ENCODE measurements around the gene LAMC2.

The LAMC2 gene

GRCh38 chr1:183185941-183186490 lies at the start of gene LAMC2:
LAMC2 (plus strand) TSS chr1:183186264; CDS start chr1:183186353, 89 bp downstream.
- Histone ChIP-seq H3K36me3 (ENCODE audit: control insufficient read depth in 2 of 2, insufficient read depth in 2 of 2, low read length in 2 of 2) (no peaks in the 10 kb centered on the region), H3K27me3 (ENCODE audit: control insufficient read depth in 2 of 2, insufficient read depth in 2 of 2, low read length in 2 of 2) (no peaks in the 10 kb centered on the region), H3K4me1 (ENCODE audit: control insufficient read depth in 2 of 2, insufficient read depth in 2 of 2, low read length in 2 of 2) (peaks cover 0 to 6% of the 10 kb centered on the region in 2 donors), H3K4me3 (ENCODE audit: low read length in 2 of 2) (peak within 1 kb of the TSS; percentile 63 to 69), H3K9me3 (ENCODE audit: control insufficient read depth in 2 of 2, low read length in 2 of 2) (no peaks in the 10 kb centered on the region), H3K27ac (ENCODE audit: low read depth in 2 of 2, low read length in 2 of 2) (peak within 1 kb of the TSS; percentile 75 to 86), H3K9ac (ENCODE audit: low read depth in 1 of 2, low read length in 2 of 2) (peak within 1 kb of the TSS; percentile 72 to 83)

DNA sequence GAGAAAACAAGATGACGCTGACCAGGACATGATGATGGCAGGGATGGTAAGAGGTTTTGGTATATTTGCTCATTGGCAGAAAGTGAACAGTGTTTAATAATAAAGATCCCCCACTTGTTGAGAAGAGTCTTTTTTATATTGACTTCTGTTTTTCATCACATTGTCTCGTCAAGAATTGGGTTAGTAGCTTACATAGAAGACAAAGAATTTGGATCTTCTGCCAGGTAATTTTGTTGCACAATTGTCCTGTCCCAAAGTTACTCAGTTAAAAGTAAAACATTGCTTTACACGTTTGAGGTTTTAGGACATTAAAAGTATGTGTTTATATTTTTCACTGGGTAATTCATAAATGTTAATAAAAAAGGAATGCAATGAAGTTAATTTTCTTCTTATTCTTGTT lies 48.3 kb upstream of the LAMC2 start:
- no peak overlapping the region for H3K27ac ChIP-seq (ENCODE audit: low read depth in 2 of 2, low read length in 2 of 2)
- peaks cover 4 to 8% of the 10 kb centered on the region in 2 donors for H3K4me1 ChIP-seq (ENCODE audit: control insufficient read depth in 2 of 2, insufficient read depth in 2 of 2, low read length in 2 of 2)
- H3K27me3 ChIP-seq (ENCODE audit: control insufficient read depth in 2 of 2, insufficient read depth in 2 of 2, low read length in 2 of 2) = no peaks in the 10 kb centered on the region
- peaks cover 2 to 17% of the 10 kb centered on the region in 2 donors for H3K36me3 ChIP-seq (ENCODE audit: control insufficient read depth in 2 of 2, insufficient read depth in 2 of 2, low read length in 2 of 2)
- no peak overlapping the region for H3K9ac ChIP-seq (ENCODE audit: low read depth in 1 of 2, low read length in 2 of 2)
- no peak overlapping the region for H3K4me3 ChIP-seq (ENCODE audit: low read length in 2 of 2)
- H3K9me3 ChIP-seq (ENCODE audit: control insufficient read depth in 2 of 2, low read length in 2 of 2) = no peaks in the 10 kb centered on the region

- no peak overlapping the region for H3K27ac ChIP-seq (ENCODE audit: low read depth in 2 of 2, low read length in 2 of 2)
- H3K27me3 ChIP-seq (ENCODE audit: control insufficient read depth in 2 of 2, insufficient read depth in 2 of 2, low read length in 2 of 2) = no peaks in the 10 kb centered on the region
- peaks cover 4 to 18% of the 10 kb centered on the region in 2 donors for H3K36me3 ChIP-seq (ENCODE audit: control insufficient read depth in 2 of 2, insufficient read depth in 2 of 2, low read length in 2 of 2)
- no peak overlapping the region for H3K9ac ChIP-seq (ENCODE audit: low read depth in 1 of 2, low read length in 2 of 2)
- no peak overlapping the region for H3K4me3 ChIP-seq (ENCODE audit: low read length in 2 of 2)
- H3K9me3 ChIP-seq (ENCODE audit: control insufficient read depth in 2 of 2, low read length in 2 of 2) = no peaks in the 10 kb centered on the region
- H3K4me1 ChIP-seq (ENCODE audit: control insufficient read depth in 2 of 2, insufficient read depth in 2 of 2, low read length in 2 of 2) = peaks cover 4 to 8% of the 10 kb centered on the region in 2 donors
Observed at GRCh38 chr1:183138301-183138700, 47.8 kb upstream of the LAMC2 start.

DNA sequence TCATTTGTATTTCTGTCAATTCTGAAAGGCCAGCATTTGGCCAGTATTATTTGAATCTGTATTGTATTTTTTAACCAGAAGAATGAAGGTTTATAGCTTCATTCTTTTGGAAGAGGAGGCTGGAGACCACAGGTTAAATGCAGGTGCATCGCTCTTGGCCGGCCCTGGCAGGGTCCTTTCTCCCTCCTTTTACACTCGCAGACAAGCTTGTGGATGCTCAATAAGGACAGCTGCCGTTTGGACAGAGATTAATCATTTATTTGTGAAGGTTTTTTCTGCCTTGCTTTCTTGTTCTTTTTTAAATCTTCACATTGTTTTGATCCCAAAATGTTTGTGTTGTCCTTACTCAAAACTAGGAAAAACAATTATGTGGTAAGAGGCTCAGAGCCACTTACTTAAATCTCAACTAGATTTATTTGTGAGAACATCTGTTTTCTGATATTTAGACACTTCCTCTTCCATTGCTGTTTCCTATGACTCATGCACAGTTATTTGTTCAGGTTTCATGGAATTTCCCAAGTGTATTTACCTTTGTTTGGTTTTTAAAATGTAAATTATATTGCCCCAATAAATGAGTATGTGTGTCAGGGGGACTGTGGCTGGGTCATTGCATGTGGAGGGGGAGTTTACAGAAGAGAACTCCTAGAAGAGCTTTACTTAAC lies 46.7 kb upstream of the LAMC2 start:
- no peak overlapping the region for H3K4me3 ChIP-seq (ENCODE audit: low read length in 2 of 2)
- peaks cover 4 to 8% of the 10 kb centered on the region in 2 donors for H3K4me1 ChIP-seq (ENCODE audit: control insufficient read depth in 2 of 2, insufficient read depth in 2 of 2, low read length in 2 of 2)
- no peak overlapping the region for H3K9ac ChIP-seq (ENCODE audit: low read depth in 1 of 2, low read length in 2 of 2)
- H3K27ac ChIP-seq (ENCODE audit: low read depth in 2 of 2, low read length in 2 of 2) = peak overlapping the region in 1 of 2 donors; percentile 35
- H3K27me3 ChIP-seq (ENCODE audit: control insufficient read depth in 2 of 2, insufficient read depth in 2 of 2, low read length in 2 of 2) = no peaks in the 10 kb centered on the region
- H3K36me3 ChIP-seq (ENCODE audit: control insufficient read depth in 2 of 2, insufficient read depth in 2 of 2, low read length in 2 of 2) = peaks cover 4 to 11% of the 10 kb centered on the region in 2 donors
- no peaks in the 10 kb centered on the region for H3K9me3 ChIP-seq (ENCODE audit: control insufficient read depth in 2 of 2, low read length in 2 of 2)

- Histone ChIP-seq H3K27ac (ENCODE audit: low read depth in 2 of 2, low read length in 2 of 2) (no peak overlapping the region), H3K36me3 (ENCODE audit: control insufficient read depth in 2 of 2, insufficient read depth in 2 of 2, low read length in 2 of 2) (peaks cover 4 to 6% of the 10 kb centered on the region in 2 donors)
Observed at GRCh38 chr1:183140633-183141032, 45.4 kb upstream of the LAMC2 start.

GRCh38 chr1:183142171-183142570 lies 43.9 kb upstream of the LAMC2 start:
- Histone ChIP-seq H3K27ac (ENCODE audit: low read depth in 2 of 2, low read length in 2 of 2) (no peak overlapping the region), H3K27me3 (ENCODE audit: control insufficient read depth in 2 of 2, insufficient read depth in 2 of 2, low read length in 2 of 2) (no peaks in the 10 kb centered on the region), H3K9me3 (ENCODE audit: control insufficient read depth in 2 of 2, low read length in 2 of 2) (no peaks in the 10 kb centered on the region), H3K9ac (ENCODE audit: low read depth in 1 of 2, low read length in 2 of 2) (no peak overlapping the region), H3K4me3 (ENCODE audit: low read length in 2 of 2) (no peak overlapping the region), H3K36me3 (ENCODE audit: control insufficient read depth in 2 of 2, insufficient read depth in 2 of 2, low read length in 2 of 2) (peaks cover 4 to 6% of the 10 kb centered on the region in 2 donors), H3K4me1 (ENCODE audit: control insufficient read depth in 2 of 2, insufficient read depth in 2 of 2, low read length in 2 of 2) (peaks cover 4 to 8% of the 10 kb centered on the region in 2 donors)

More at GRCh38 chr1:183140633-183141032, 45.4 kb upstream of the LAMC2 start:
- Histone ChIP-seq H3K4me1 (ENCODE audit: control insufficient read depth in 2 of 2, insufficient read depth in 2 of 2, low read length in 2 of 2) (peaks cover 4 to 8% of the 10 kb centered on the region in 2 donors), H3K27me3 (ENCODE audit: control insufficient read depth in 2 of 2, insufficient read depth in 2 of 2, low read length in 2 of 2) (no peaks in the 10 kb centered on the region), H3K9ac (ENCODE audit: low read depth in 1 of 2, low read length in 2 of 2) (no peak overlapping the region), H3K4me3 (ENCODE audit: low read length in 2 of 2) (no peak overlapping the region), H3K9me3 (ENCODE audit: control insufficient read depth in 2 of 2, low read length in 2 of 2) (no peaks in the 10 kb centered on the region)

GRCh38 chr1:183143576-183144315 lies 42.3 kb upstream of the LAMC2 start:
- Histone ChIP-seq H3K9me3 (ENCODE audit: control insufficient read depth in 2 of 2, low read length in 2 of 2) (no peaks in the 10 kb centered on the region), H3K27me3 (ENCODE audit: control insufficient read depth in 2 of 2, insufficient read depth in 2 of 2, low read length in 2 of 2) (no peaks in the 10 kb centered on the region), H3K4me3 (ENCODE audit: low read length in 2 of 2) (no peak overlapping the region), H3K9ac (ENCODE audit: low read depth in 1 of 2, low read length in 2 of 2) (no peak overlapping the region), H3K27ac (ENCODE audit: low read depth in 2 of 2, low read length in 2 of 2) (peak overlapping the region; percentile 6 to 34), H3K4me1 (ENCODE audit: control insufficient read depth in 2 of 2, insufficient read depth in 2 of 2, low read length in 2 of 2) (peaks cover 4 to 8% of the 10 kb centered on the region in 2 donors), H3K36me3 (ENCODE audit: control insufficient read depth in 2 of 2, insufficient read depth in 2 of 2, low read length in 2 of 2) (peaks cover 3 to 4% of the 10 kb centered on the region in 2 donors)

DNA sequence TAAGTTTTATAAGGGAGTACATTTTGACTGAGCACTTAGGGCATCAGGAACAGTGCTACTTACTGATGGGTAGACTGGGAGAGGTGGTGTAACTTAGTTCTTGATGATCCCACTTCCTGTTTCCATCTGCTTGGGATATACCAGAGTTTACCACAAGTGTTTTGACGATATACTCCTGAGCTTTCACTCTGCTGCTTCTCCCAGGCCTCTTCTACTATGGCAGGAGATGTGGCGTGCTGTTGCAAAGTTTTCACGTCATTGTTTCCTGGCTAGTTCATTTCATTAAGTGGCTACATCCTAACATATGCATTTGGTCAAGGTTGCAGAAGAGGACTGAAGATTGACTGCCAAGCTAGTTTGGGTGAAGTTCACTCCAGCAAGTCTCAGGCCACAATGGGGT lies 41.3 kb upstream of the LAMC2 start:
- Histone ChIP-seq H3K36me3 (ENCODE audit: control insufficient read depth in 2 of 2, insufficient read depth in 2 of 2, low read length in 2 of 2) (peaks cover 3 to 4% of the 10 kb centered on the region in 2 donors), H3K9me3 (ENCODE audit: control insufficient read depth in 2 of 2, low read length in 2 of 2) (no peaks in the 10 kb centered on the region), H3K4me3 (ENCODE audit: low read length in 2 of 2) (no peak overlapping the region), H3K9ac (ENCODE audit: low read depth in 1 of 2, low read length in 2 of 2) (no peak overlapping the region), H3K27ac (ENCODE audit: low read depth in 2 of 2, low read length in 2 of 2) (no peak overlapping the region), H3K27me3 (ENCODE audit: control insufficient read depth in 2 of 2, insufficient read depth in 2 of 2, low read length in 2 of 2) (no peaks in the 10 kb centered on the region), H3K4me1 (ENCODE audit: control insufficient read depth in 2 of 2, insufficient read depth in 2 of 2, low read length in 2 of 2) (peaks cover 0 to under 1% of the 10 kb centered on the region in 2 donors)

GRCh38 chr1:183147735-183148134 lies 38.3 kb upstream of the LAMC2 start:
- H3K27ac ChIP-seq (ENCODE audit: low read depth in 2 of 2, low read length in 2 of 2) = no peak overlapping the region
- H3K4me3 ChIP-seq (ENCODE audit: low read length in 2 of 2) = no peak overlapping the region

GRCh38 chr1:183148599-183148998 lies 37.5 kb upstream of the LAMC2 start:
- no peaks in the 10 kb centered on the region for H3K4me1 ChIP-seq (ENCODE audit: control insufficient read depth in 2 of 2, insufficient read depth in 2 of 2, low read length in 2 of 2)
- H3K36me3 ChIP-seq (ENCODE audit: control insufficient read depth in 2 of 2, insufficient read depth in 2 of 2, low read length in 2 of 2) = no peaks in the 10 kb centered on the region
- H3K4me3 ChIP-seq (ENCODE audit: low read length in 2 of 2) = no peak overlapping the region
- H3K9me3 ChIP-seq (ENCODE audit: control insufficient read depth in 2 of 2, low read length in 2 of 2) = no peaks in the 10 kb centered on the region
- H3K27ac ChIP-seq (ENCODE audit: low read depth in 2 of 2, low read length in 2 of 2) = peak overlapping the region in 1 of 2 donors; percentile 54
- no peaks in the 10 kb centered on the region for H3K27me3 ChIP-seq (ENCODE audit: control insufficient read depth in 2 of 2, insufficient read depth in 2 of 2, low read length in 2 of 2)
- H3K9ac ChIP-seq (ENCODE audit: low read depth in 1 of 2, low read length in 2 of 2) = no peak overlapping the region

More at GRCh38 chr1:183147735-183148134, 38.3 kb upstream of the LAMC2 start:
- Histone ChIP-seq H3K4me1 (ENCODE audit: control insufficient read depth in 2 of 2, insufficient read depth in 2 of 2, low read length in 2 of 2) (no peaks in the 10 kb centered on the region), H3K9ac (ENCODE audit: low read depth in 1 of 2, low read length in 2 of 2) (no peak overlapping the region), H3K9me3 (ENCODE audit: control insufficient read depth in 2 of 2, low read length in 2 of 2) (no peaks in the 10 kb centered on the region), H3K27me3 (ENCODE audit: control insufficient read depth in 2 of 2, insufficient read depth in 2 of 2, low read length in 2 of 2) (no peaks in the 10 kb centered on the region), H3K36me3 (ENCODE audit: control insufficient read depth in 2 of 2, insufficient read depth in 2 of 2, low read length in 2 of 2) (peaks cover 3% of the 10 kb centered on the region in 2 donors)

Measured in mucosa of rectum (tissue), 2 donors.